Brain microvascular endothelial cell (primary cell): ENCODE data around the gene PLCB2.

Source experiments
- DNase-seq: peaks from one replicate; pipeline ENCODE4 v3.0.0-alpha.2; 2020
- H3K27ac ChIP-seq: fragments of 250-450 bp; sonication (Bioruptor Pico); 2 replicates; pipeline ENCODE4 v1.5.1; 2020; ENCODE audit warnings: mild to moderate bottlenecking, moderate library complexity
- H3K27me3 ChIP-seq: fragments of 250-450 bp; sonication (Bioruptor Pico); replicated peaks from 2 replicates; pipeline ENCODE4 v1.5.1; 2020; ENCODE audit warnings: mild to moderate bottlenecking
- H3K36me3 ChIP-seq: fragments of 250-450 bp; sonication (Bioruptor Pico); replicated peaks from 2 replicates; pipeline ENCODE4 v1.5.1; 2020; ENCODE audit warnings: mild to moderate bottlenecking
- H3K4me3 ChIP-seq: 2 replicates; pipeline ENCODE4 v1.5.1; 2011; ENCODE audit warnings: low read depth, mild to moderate bottlenecking, control low read depth, low read length, moderate library complexity
- CTCF ChIP-seq: IDR thresholded peaks from 2 replicates; pipeline ENCODE4 v1.5.1; 2011; ENCODE audit warnings: low read depth, mild to moderate bottlenecking, moderate library complexity, low read length, control low read depth, inconsistent platforms; ENCODE audit errors: missing control alignments
- in situ Hi-C: cut with HindIII; loops from 2 replicates; pipeline ENCODE4 v1.10.0; 2017; ENCODE audit warnings: low sequenced_read_pairs, low pct_ligation_motif_present

PLCB2 gene

GRCh38 chr15:40239693-40240618 is 67.8 kb downstream of the PLCB2 start:
- DNase-seq, result no peak
- no peak overlapping the region for H3K4me3 ChIP-seq
- TF ChIP-seq CTCF, result no peak
- in situ Hi-C loops, result no loop called here
- H3K27me3 ChIP-seq, result no peaks in the 10 kb centered on the region
- H3K36me3 ChIP-seq, result no peaks in the 10 kb centered on the region
- no peak overlapping the region for H3K27ac ChIP-seq

DNA sequence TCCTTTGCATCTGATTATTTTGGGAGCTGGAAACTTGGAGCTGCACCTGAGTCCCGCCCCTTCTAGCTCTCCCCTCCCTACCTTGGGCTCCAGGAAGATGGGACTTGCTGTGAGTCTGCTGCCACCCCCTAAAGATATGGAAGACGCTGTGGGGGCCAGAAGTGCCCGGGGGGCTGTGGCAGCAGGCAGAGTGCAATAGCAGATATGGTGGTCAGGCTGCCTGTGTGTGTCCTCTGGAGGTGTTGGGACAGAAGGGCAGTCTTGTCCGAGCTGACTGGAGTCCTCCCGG is 68.4 kb downstream of the PLCB2 start:
- DNase-seq, result no peak
- in situ Hi-C loops, result no loop called here
- H3K36me3 ChIP-seq, result no peaks in the 10 kb centered on the region
- H3K27me3 ChIP-seq, result no peaks in the 10 kb centered on the region
- H3K27ac ChIP-seq, result no peak overlapping the region
- H3K4me3 ChIP-seq, result peak overlapping the region; percentile 39
- TF ChIP-seq CTCF, result no peak

- no peaks in the 10 kb centered on the region for H3K36me3 ChIP-seq
- in situ Hi-C loops, result no loop called here
- H3K4me3 ChIP-seq, result peak within 1 kb of the TSS; percentile 39
- H3K27ac ChIP-seq, result no peak within 1 kb of the TSS
- TF ChIP-seq CTCF, result no peak
- H3K27me3 ChIP-seq, result no peaks in the 10 kb centered on the region
- DNase-seq, result peak; percentile 55
These were observed 69.0 kb downstream of the PLCB2 start, which contains the start of gene PAK6 for GRCh38 chr15:40238532-40239403. Gene PAK6, plus strand, starts transcription at chr15:40239063. Its CDS starts 25,723 bp downstream, at chr15:40264786.
